ENCODE data around the gene PATL2.
"Not testable (repeated sequence)": the region's sequence is repeated elsewhere in the genome, so short reads cannot be mapped to it uniquely, and the experiment has no call there.

Gene PATL2

GRCh38 chr15:44654858-44655257 lies 56.3 kb downstream of the PATL2 start:
- Mint-ChIP-seq H3K4me1 (peaks cover 50% of the 10 kb centered on the region), H3K9me3 (no peaks in the 10 kb centered on the region), H3K36me3 (peaks cover 22% of the 10 kb centered on the region), H3K27ac (no peak overlapping the region), H3K4me3 (no peak overlapping the region), H3K27me3 (no peaks in the 10 kb centered on the region)

- Mint-ChIP-seq H3K27ac (no peak overlapping the region), H3K9me3 (peaks cover 5% of the 10 kb centered on the region), H3K36me3 (peaks cover 34% of the 10 kb centered on the region), H3K4me3 (no peak overlapping the region), H3K4me1 (peaks cover 72% of the 10 kb centered on the region), H3K27me3 (no peaks in the 10 kb centered on the region)
Observed at GRCh38 chr15:44647637-44648036, 63.5 kb downstream of the PATL2 start.

GRCh38 chr15:44647036-44647435 lies 64.1 kb downstream of the PATL2 start:
- H3K4me1 Mint-ChIP-seq, result peaks cover 73% of the 10 kb centered on the region
- H3K9me3 Mint-ChIP-seq, result peaks cover 5% of the 10 kb centered on the region
- no peak overlapping the region for H3K27ac Mint-ChIP-seq
- no peaks in the 10 kb centered on the region for H3K27me3 Mint-ChIP-seq
- no peak overlapping the region for H3K4me3 Mint-ChIP-seq
- H3K36me3 Mint-ChIP-seq, result peaks cover 34% of the 10 kb centered on the region

- peaks cover 72% of the 10 kb centered on the region for H3K4me1 Mint-ChIP-seq
Observed at GRCh38 chr15:44646460-44646859, 64.7 kb downstream of the PATL2 start.

GRCh38 chr15:44641651-44642050 lies 69.5 kb downstream of the PATL2 start:
- Mint-ChIP-seq H3K36me3 (peaks cover 29% of the 10 kb centered on the region), H3K9me3 (peaks cover 5% of the 10 kb centered on the region), H3K27me3 (no peaks in the 10 kb centered on the region), H3K27ac (no peak overlapping the region), H3K4me3 (no peak overlapping the region), H3K4me1 (peaks cover 54% of the 10 kb centered on the region)

More at GRCh38 chr15:44646460-44646859, 64.7 kb downstream of the PATL2 start:
- no peaks in the 10 kb centered on the region for H3K27me3 Mint-ChIP-seq
- no peak overlapping the region for H3K4me3 Mint-ChIP-seq
- H3K27ac Mint-ChIP-seq, result no peak overlapping the region
- peaks cover 5% of the 10 kb centered on the region for H3K9me3 Mint-ChIP-seq
- peaks cover 37% of the 10 kb centered on the region for H3K36me3 Mint-ChIP-seq

GRCh38 chr15:44636976-44637375 lies 74.1 kb downstream of the PATL2 start:
- Mint-ChIP-seq H3K27ac (no peak overlapping the region), H3K36me3 (peaks cover 17% of the 10 kb centered on the region)

GRCh38 chr15:44633603-44634002 lies 77.5 kb downstream of the PATL2 start:
- Mint-ChIP-seq H3K9me3 (no peaks in the 10 kb centered on the region), H3K36me3 (peaks cover 18% of the 10 kb centered on the region), H3K4me1 (peaks cover 22% of the 10 kb centered on the region), H3K27ac (peak overlapping the region; percentile 99), H3K27me3 (no peaks in the 10 kb centered on the region), H3K4me3 (peak overlapping the region; percentile 90)

More at GRCh38 chr15:44636976-44637375, 74.1 kb downstream of the PATL2 start:
- peaks cover 30% of the 10 kb centered on the region for H3K4me1 Mint-ChIP-seq
- H3K27me3 Mint-ChIP-seq, result no peaks in the 10 kb centered on the region
- no peak overlapping the region for H3K4me3 Mint-ChIP-seq
- no peaks in the 10 kb centered on the region for H3K9me3 Mint-ChIP-seq

- H3K27me3 Mint-ChIP-seq, H3K4me3 Mint-ChIP-seq, H3K9me3 Mint-ChIP-seq, H3K27ac Mint-ChIP-seq: not testable (repeated sequence)
- peaks cover 28% of the 10 kb centered on the region for H3K36me3 Mint-ChIP-seq
- H3K4me1 Mint-ChIP-seq, result peaks cover 26% of the 10 kb centered on the region
Observed at GRCh38 chr15:44625286-44625685, 85.8 kb downstream of the PATL2 start.

GRCh38 chr15:44623178-44623577 lies 87.9 kb downstream of the PATL2 start:
- Mint-ChIP-seq H3K4me3 (no peak overlapping the region), H3K27ac (peak overlapping the region; percentile 53), H3K4me1 (peaks cover 26% of the 10 kb centered on the region), H3K36me3 (peaks cover 23% of the 10 kb centered on the region), H3K27me3 (no peaks in the 10 kb centered on the region), H3K9me3 (no peaks in the 10 kb centered on the region)

GRCh38 chr15:44620081-44620480 lies 91.0 kb downstream of the PATL2 start:
- Mint-ChIP-seq H3K36me3 (peaks cover 8% of the 10 kb centered on the region), H3K27me3 (no peaks in the 10 kb centered on the region), H3K27ac (no peak overlapping the region), H3K4me1 (peaks cover 13% of the 10 kb centered on the region), H3K9me3 (no peaks in the 10 kb centered on the region), H3K4me3 (no peak overlapping the region)

GRCh38 chr15:44616974-44617373 lies 94.1 kb downstream of the PATL2 start:
- Mint-ChIP-seq H3K36me3 (peaks cover 10% of the 10 kb centered on the region), H3K4me1 (peaks cover 3% of the 10 kb centered on the region), H3K9me3 (no peaks in the 10 kb centered on the region), H3K27ac (no peak overlapping the region), H3K27me3 (no peaks in the 10 kb centered on the region), H3K4me3 (no peak overlapping the region)
